Mesothelial cell of epicardium (in vitro differentiated cells): ENCODE data around the gene FAM53B. TPM values are rescaled to one million over a fixed set of nuclear protein-coding genes. Genes with fewer than 3 reads are reported as not detected.
A peak's percentile ranks its signal among the peaks of the same experiment; 100 is the strongest.

Experiments
- DNase-seq, 2 experiments: peaks; one replicate each; pipeline ENCODE4 v3.0.0; 2021; ENCODE audit warnings: low spot score in 2 of 2; ENCODE audit not compliant: unreplicated experiment in 2 of 2
- H3K27ac Mint-ChIP-seq: 2 replicates; pipeline ENCODE4 v1.8.0; 2021; ENCODE audit warnings: mixed read lengths
- H3K27me3 Mint-ChIP-seq: 2 replicates; pipeline ENCODE4 v1.8.0; 2021; ENCODE audit warnings: low read depth, mixed read lengths
- H3K36me3 Mint-ChIP-seq: 2 replicates; pipeline ENCODE4 v1.8.0; 2021; ENCODE audit warnings: mixed read lengths
- H3K4me1 Mint-ChIP-seq: 2 replicates; pipeline ENCODE4 v1.8.0; 2021; ENCODE audit warnings: mixed read lengths
- H3K4me3 Mint-ChIP-seq: 2 replicates; pipeline ENCODE4 v1.8.0; 2021; ENCODE audit warnings: mild to moderate bottlenecking, moderate library complexity, mixed read lengths
- H3K9me3 Mint-ChIP-seq: 2 replicates; pipeline ENCODE4 v1.8.0; 2021; ENCODE audit warnings: mixed read lengths
- CTCF ChIP-seq: fragments of 200-600 bp; sonication (generic); IDR thresholded peaks from one replicate; pipeline ENCODE4 v1.5.0; 2021; ENCODE audit warnings: antibody characterized with exemption; ENCODE audit not compliant: unreplicated experiment
- total RNA-seq: library from RNA; stranded (reverse); gene quantifications from 3 replicates; pipeline ENCODE4 v1.2.1, GENCODE V29; 2021

The FAM53B gene
- total RNA-seq, 1 donor from 2014 or later, result 42.0 TPM

GRCh38 chr10:124660404-124661125 is 83.6 kb downstream of the FAM53B start:
- no peak overlapping the region for H3K27ac Mint-ChIP-seq
- peaks cover 14% of the 10 kb centered on the region for H3K36me3 Mint-ChIP-seq
- H3K4me1 Mint-ChIP-seq, result peaks cover 7% of the 10 kb centered on the region
- no peaks in the 10 kb centered on the region for H3K27me3 Mint-ChIP-seq
- no peaks in the 10 kb centered on the region for H3K9me3 Mint-ChIP-seq
- no peak for DNase-seq
- TF ChIP-seq CTCF, result no peak
- H3K4me3 Mint-ChIP-seq, result no peak overlapping the region

- H3K36me3 Mint-ChIP-seq, result peaks cover 14% of the 10 kb centered on the region
Observed at GRCh38 chr10:124659380-124659779, 84.8 kb downstream of the FAM53B start.

GRCh38 chr10:124658591-124659242 is 85.5 kb downstream of the FAM53B start:
- H3K27ac Mint-ChIP-seq, result no peak overlapping the region
- no peak for TF ChIP-seq CTCF
- no peak overlapping the region for H3K4me3 Mint-ChIP-seq
- DNase-seq, result no peak
- H3K27me3 Mint-ChIP-seq, result no peaks in the 10 kb centered on the region
- H3K36me3 Mint-ChIP-seq, result peaks cover 14% of the 10 kb centered on the region
- no peaks in the 10 kb centered on the region for H3K9me3 Mint-ChIP-seq
- H3K4me1 Mint-ChIP-seq, result peaks cover 8% of the 10 kb centered on the region

More at GRCh38 chr10:124659380-124659779, 84.8 kb downstream of the FAM53B start:
- Mint-ChIP-seq H3K4me3 (no peak overlapping the region), H3K27me3 (no peaks in the 10 kb centered on the region), H3K4me1 (peaks cover 8% of the 10 kb centered on the region), H3K9me3 (no peaks in the 10 kb centered on the region), H3K27ac (no peak overlapping the region)
- no peak for TF ChIP-seq CTCF
- DNase-seq, result no peak

- Mint-ChIP-seq H3K27ac (peak overlapping the region; percentile 54), H3K27me3 (no peaks in the 10 kb centered on the region), H3K9me3 (no peaks in the 10 kb centered on the region), H3K4me3 (no peak overlapping the region), H3K36me3 (peaks cover 12% of the 10 kb centered on the region), H3K4me1 (peaks cover 8% of the 10 kb centered on the region)
- no peak for DNase-seq
- TF ChIP-seq CTCF, result no peak
Observed at GRCh38 chr10:124657806-124658205, 86.4 kb downstream of the FAM53B start.

- peaks cover 8% of the 10 kb centered on the region for H3K36me3 Mint-ChIP-seq
- no peaks in the 10 kb centered on the region for H3K9me3 Mint-ChIP-seq
- H3K4me3 Mint-ChIP-seq, result no peak overlapping the region
- DNase-seq, result no peak
- no peak for TF ChIP-seq CTCF
- H3K27ac Mint-ChIP-seq, result no peak overlapping the region
- H3K27me3 Mint-ChIP-seq, result no peaks in the 10 kb centered on the region
- H3K4me1 Mint-ChIP-seq, result peaks cover 8% of the 10 kb centered on the region
Observed at GRCh38 chr10:124656541-124656940, 87.6 kb downstream of the FAM53B start.
